Smooth muscle cell (in vitro differentiated cells): Measurements from ENCODE around the gene NTN1. TPM values are rescaled to one million over a fixed set of nuclear protein-coding genes. Genes with fewer than 3 reads are reported as not detected.

ENCODE experiments used
- DNase-seq: peaks from one replicate; lab custom pipeline; 2025; ENCODE audit not compliant: unreplicated experiment; lab: John Stamatoyannopoulos, UW
- H2AFZ ChIP-seq: fragments of 200-600 bp; sonication (generic); 2 replicates; pipeline ENCODE4 v1.6.0; 2016; ENCODE audit warnings: antibody characterized with exemption, low read depth, mild to moderate bottlenecking
- H3F3A ChIP-seq: fragments of 200-600 bp; sonication (generic); 2 replicates; pipeline ENCODE4 v1.6.0; 2017; ENCODE audit warnings: antibody characterized with exemption, low read depth
- H3K27ac ChIP-seq: fragments of 200-600 bp; sonication (generic); 2 replicates; pipeline ENCODE4 v1.5.1; 2016; ENCODE audit warnings: low read depth, mild to moderate bottlenecking
- H3K27me3 ChIP-seq: fragments of 200-600 bp; sonication (generic); 2 replicates; pipeline ENCODE4 v1.6.1; 2016; ENCODE audit warnings: low read depth, mild to moderate bottlenecking
- H3K36me3 ChIP-seq: fragments of 200-600 bp; sonication (generic); 2 replicates; pipeline ENCODE4 v1.5.1; 2016; ENCODE audit warnings: low read depth
- H3K4me1 ChIP-seq: fragments of 200-600 bp; sonication (generic); 2 replicates; pipeline ENCODE4 v1.5.1; 2016; ENCODE audit warnings: low read depth
- H3K4me2 ChIP-seq: fragments of 200-600 bp; sonication (generic); 2 replicates; pipeline ENCODE4 v1.6.0; 2016; ENCODE audit warnings: mild to moderate bottlenecking
- H3K4me3 ChIP-seq: fragments of 200-600 bp; sonication (generic); 2 replicates; pipeline ENCODE4 v1.5.1; 2016; ENCODE audit warnings: mild to moderate bottlenecking
- H3K79me2 ChIP-seq: fragments of 200-600 bp; sonication (generic); 2 replicates; pipeline ENCODE4 v1.6.0; 2016; ENCODE audit warnings: low read depth, mild to moderate bottlenecking
- H3K9ac ChIP-seq: fragments of 200-600 bp; sonication (generic); 2 replicates; pipeline ENCODE4 v1.6.0; 2016; ENCODE audit warnings: low read depth
- H3K9me3 ChIP-seq: fragments of 200-600 bp; sonication (generic); replicated peaks from 2 replicates; pipeline ENCODE4 v1.5.1; 2016; ENCODE audit warnings: low read depth
- H4K20me1 ChIP-seq: fragments of 200-600 bp; sonication (generic); 2 replicates; pipeline ENCODE4 v1.6.0; 2016; ENCODE audit warnings: low read depth
- CTCF ChIP-seq: fragments of 200-600 bp; sonication (generic); IDR thresholded peaks from 2 replicates; pipeline ENCODE4 v1.5.1; 2017; ENCODE audit warnings: borderline replicate concordance, mild to moderate bottlenecking, antibody characterized with exemption; ENCODE audit not compliant: insufficient read depth, poor library complexity, severe bottlenecking
- WGBS: methylation state at CpG from one replicate; pipeline ENCODE4 v1.1.7; 2016; ENCODE audit warnings: low lambda C conversion rate; 5-methylcytosine and 5-hydroxymethylcytosine counted together
- polyA plus RNA-seq: library from polyadenylated mRNA; unstranded; fragments of >200 nt; fragmentation: Nextera tagmentation; extraction: Ambion mirVana; gene quantifications from 2 replicates; pipeline ENCODE4 v1.2.1, GENCODE V29; 2016
- total RNA-seq: library from RNA; depleted of rRNA; stranded (reverse); fragments of >200 nt; gene quantifications from 2 replicates; pipeline ENCODE4 v1.2.3, GENCODE V29; 2014

The NTN1 gene
- total and polyA plus RNA-seq, 2 experiments from 2014 or later = 0.07 to 0.72 TPM

- no peak overlapping the region for H3K4me2 ChIP-seq
- H3K36me3 ChIP-seq = no peaks in the 10 kb centered on the region
- H3K9ac ChIP-seq = no peak overlapping the region
- H3K9me3 ChIP-seq = no peaks in the 10 kb centered on the region
- H3K79me2 ChIP-seq = no peaks in the 10 kb centered on the region
- H2AFZ ChIP-seq = no peak overlapping the region
- no peaks in the 10 kb centered on the region for H3F3A ChIP-seq
- no peak overlapping the region for H3K4me3 ChIP-seq
- H3K27ac ChIP-seq = no peak overlapping the region
- H3K4me1 ChIP-seq = peaks cover 5% of the 10 kb centered on the region
- 83% methylated on average over 7 of the region's 7 CpGs for WGBS
- no peak for TF ChIP-seq CTCF
- DNase-seq = no peak
- no peaks in the 10 kb centered on the region for H4K20me1 ChIP-seq
- H3K27me3 ChIP-seq = peaks cover 12% of the 10 kb centered on the region
These were observed 188.6 kb downstream of the NTN1 start for GRCh38 chr17:9209781-9210370.

GRCh38 chr17:9211133-9211765, 189.9 kb downstream of the NTN1 start:
- no peak overlapping the region for H3K4me2 ChIP-seq
- no peak for TF ChIP-seq CTCF
- no peak overlapping the region for H3K9ac ChIP-seq
- H3K4me3 ChIP-seq = no peak overlapping the region
- H3F3A ChIP-seq = no peaks in the 10 kb centered on the region
- H2AFZ ChIP-seq = no peak overlapping the region
- no peak overlapping the region for H3K27ac ChIP-seq
- 65% methylated on average over 13 of the region's 13 CpGs for WGBS
- H3K9me3 ChIP-seq = peaks cover 10% of the 10 kb centered on the region
- no peak for DNase-seq
- peaks cover 5% of the 10 kb centered on the region for H3K27me3 ChIP-seq
- no peaks in the 10 kb centered on the region for H3K36me3 ChIP-seq
- peaks cover 4% of the 10 kb centered on the region for H3K4me1 ChIP-seq
- H4K20me1 ChIP-seq = no peaks in the 10 kb centered on the region
- no peaks in the 10 kb centered on the region for H3K79me2 ChIP-seq

- TF ChIP-seq CTCF = no peak
- Histone ChIP-seq H3K4me3 (no peak overlapping the region), H3K27ac (no peak overlapping the region), H3K4me2 (no peak overlapping the region), H4K20me1 (no peaks in the 10 kb centered on the region), H3F3A (no peaks in the 10 kb centered on the region), H3K79me2 (no peaks in the 10 kb centered on the region), H3K36me3 (no peaks in the 10 kb centered on the region), H2AFZ (no peak overlapping the region), H3K9me3 (peaks cover 10% of the 10 kb centered on the region), H3K27me3 (no peaks in the 10 kb centered on the region), H3K4me1 (no peaks in the 10 kb centered on the region), H3K9ac (no peak overlapping the region)
- DNase-seq = no peak
- WGBS = 95% methylated on average over 30 of the region's 30 CpGs
These were observed 191.3 kb downstream of the NTN1 start for GRCh38 chr17:9212376-9213302.
